ENCODE data around the gene SPART.

DNA sequence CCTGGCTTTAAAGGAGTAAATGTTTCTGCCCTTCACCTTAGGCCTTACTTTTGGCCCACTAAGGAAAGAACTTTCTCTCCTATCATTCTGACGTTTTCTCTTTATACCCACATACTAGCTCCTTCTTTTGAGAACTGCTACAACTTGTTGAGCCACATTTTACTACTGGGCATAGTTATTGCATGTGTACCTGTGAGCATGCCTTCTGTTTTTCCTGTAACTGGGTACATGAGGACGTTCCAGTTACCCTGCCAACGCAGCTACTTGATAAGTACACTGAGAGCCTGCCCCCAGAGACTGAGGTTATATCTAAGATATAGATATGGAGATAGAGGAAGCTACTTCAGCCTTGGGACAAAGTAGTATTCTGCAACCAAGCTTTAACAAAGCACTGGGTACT, 52.1 kb downstream of the SPART start:
- TF ChIP-seq, protein P1, sequence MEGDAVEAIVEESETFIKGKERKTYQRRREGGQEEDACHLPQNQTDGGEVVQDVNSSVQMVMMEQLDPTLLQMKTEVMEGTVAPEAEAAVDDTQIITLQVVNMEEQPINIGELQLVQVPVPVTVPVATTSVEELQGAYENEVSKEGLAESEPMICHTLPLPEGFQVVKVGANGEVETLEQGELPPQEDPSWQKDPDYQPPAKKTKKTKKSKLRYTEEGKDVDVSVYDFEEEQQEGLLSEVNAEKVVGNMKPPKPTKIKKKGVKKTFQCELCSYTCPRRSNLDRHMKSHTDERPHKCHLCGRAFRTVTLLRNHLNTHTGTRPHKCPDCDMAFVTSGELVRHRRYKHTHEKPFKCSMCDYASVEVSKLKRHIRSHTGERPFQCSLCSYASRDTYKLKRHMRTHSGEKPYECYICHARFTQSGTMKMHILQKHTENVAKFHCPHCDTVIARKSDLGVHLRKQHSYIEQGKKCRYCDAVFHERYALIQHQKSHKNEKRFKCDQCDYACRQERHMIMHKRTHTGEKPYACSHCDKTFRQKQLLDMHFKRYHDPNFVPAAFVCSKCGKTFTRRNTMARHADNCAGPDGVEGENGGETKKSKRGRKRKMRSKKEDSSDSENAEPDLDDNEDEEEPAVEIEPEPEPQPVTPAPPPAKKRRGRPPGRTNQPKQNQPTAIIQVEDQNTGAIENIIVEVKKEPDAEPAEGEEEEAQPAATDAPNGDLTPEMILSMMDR (optimal IDR thresholded peaks at IDR 0.05 in 1 of 3, IDR thresholded peaks at IDR 0.05 in 1 of 3, conservative IDR thresholded peaks at IDR 0.05 in 1 of 3; ENCODE audit: extremely low read depth in 1 of 3, insufficient read depth in 2 of 3, low read length in 3 of 3): no peak
- TF ChIP-seq EZH2 (IDR thresholded peaks at IDR 0.05; ENCODE audit: low read length): no peak
